SK-N-SH (cell line): ENCODE measurements around the gene VAMP5. TPM values are rescaled to one million over a fixed set of nuclear protein-coding genes. Genes with fewer than 3 reads are reported as not detected.

Source experiments
- CTCF ChIA-PET: fragments of 300-600, 350-600 bp; formaldehyde crosslinking; extraction: SDS; loops from one replicate; lab custom pipeline; 2021; lab: Yijun Ruan, JAX
- POLR2A ChIA-PET: fragments of 350-600 bp; sonication (Branson Sonifier 250); formaldehyde crosslinking; extraction: SDS; loops from one replicate; lab custom pipeline; 2020; ENCODE audit warnings: antibody characterized with exemption, inconsistent platforms; lab: Yijun Ruan, JAX
- DNase-seq: peaks from one replicate; pipeline ENCODE4 v3.0.0; 2012
- H2AFZ ChIP-seq: fragments of 200-600 bp; sonication (generic); 2 replicates; pipeline ENCODE4 v1.8.1; 2016; ENCODE audit warnings: antibody characterized with exemption, mild to moderate bottlenecking, low read depth
- H3F3A ChIP-seq: fragments of 200-600 bp; sonication (generic); replicated peaks from 2 replicates; pipeline ENCODE3; 2016; ENCODE audit warnings: antibody characterized with exemption, mild to moderate bottlenecking; ENCODE audit not compliant: insufficient read depth
- H3K27ac ChIP-seq, 2 experiments: fragments of 200-500 bp in 1 of 2; fragments of 200-600 bp in 1 of 2; sonication (Bioruptor generic) in 1 of 2; sonication (generic), shearing (Covaris generic) in 1 of 2; 2 replicates each; pipeline versions ENCODE4 v1.5.1 to v1.6.1; 2014 to 2016; ENCODE audit warnings: low read depth in 2 of 2, inconsistent platforms in 1 of 2, low read length in 1 of 2, mild to moderate bottlenecking in 1 of 2, mixed read lengths in 1 of 2
- H3K27me3 ChIP-seq: fragments of 200-600 bp; sonication (generic), shearing (Covaris generic); 2 replicates; pipeline ENCODE4 v1.6.1; 2016; ENCODE audit warnings: mixed run types; ENCODE audit not compliant: insufficient read depth
- H3K36me3 ChIP-seq, 2 experiments: fragments of 200-500 bp in 1 of 2; fragments of 200-600 bp in 1 of 2; sonication (Bioruptor generic) in 1 of 2; sonication (generic) in 1 of 2; replicated peaks in 1 of 2; 2 replicates each; pipeline versions ENCODE3 to v1.5.1; 2014 to 2016; ENCODE audit warnings: low read length in 1 of 2, mild to moderate bottlenecking in 1 of 2; ENCODE audit not compliant: insufficient read depth in 2 of 2, control insufficient read depth in 1 of 2
- H3K4me1 ChIP-seq, 2 experiments: fragments of 200-500 bp in 1 of 2; fragments of 200-600 bp in 1 of 2; sonication (Bioruptor generic) in 1 of 2; sonication (generic), shearing (Covaris generic) in 1 of 2; 2 replicates each; pipeline versions ENCODE4 v1.5.1 to v1.6.1; 2014 to 2016; ENCODE audit warnings: low read depth in 1 of 2, low read length in 1 of 2, mixed run types in 1 of 2; ENCODE audit not compliant: insufficient read depth in 2 of 2, control insufficient read depth in 1 of 2
- H3K4me2 ChIP-seq: fragments of 200-600 bp; sonication (generic), shearing (Covaris generic); 2 replicates; pipeline ENCODE4 v1.6.1; 2017; ENCODE audit warnings: mixed run types
- H3K4me3 ChIP-seq, 2 experiments: fragments of 200-500 bp in 1 of 2; fragments of 200-600 bp in 1 of 2; sonication (Bioruptor generic) in 1 of 2; sonication (generic), shearing (Covaris generic) in 1 of 2; 2 replicates each; pipeline versions ENCODE4 v1.5.1 to v1.8.1; 2014 to 2016; ENCODE audit warnings: low read depth in 2 of 2, inconsistent platforms in 1 of 2, low read length in 1 of 2, mild to moderate bottlenecking in 1 of 2, mixed read lengths in 1 of 2, moderate library complexity in 1 of 2
- H3K79me2 ChIP-seq: fragments of 200-600 bp; sonication (generic); 2 replicates; pipeline ENCODE4 v1.8.1; 2017; ENCODE audit warnings: mild to moderate bottlenecking; ENCODE audit not compliant: insufficient read depth
- H3K9ac ChIP-seq: fragments of 200-600 bp; sonication (generic); 2 replicates; pipeline ENCODE4 v1.6.1; 2017; ENCODE audit warnings: mixed run types
- H3K9me2 ChIP-seq: fragments of 200-600 bp; sonication (generic); 2 replicates; pipeline ENCODE4 v1.6.1; 2017; ENCODE audit warnings: mixed run types
- H3K9me3 ChIP-seq: fragments of 200-600 bp; sonication (generic); 2 replicates; pipeline ENCODE4 v1.6.1; 2017; ENCODE audit warnings: mixed run types, mild to moderate bottlenecking, moderate library complexity
- H4K20me1 ChIP-seq: fragments of 200-600 bp; sonication (generic); 2 replicates; pipeline ENCODE4 v1.6.1; 2017; ENCODE audit warnings: mild to moderate bottlenecking, mixed run types; ENCODE audit not compliant: insufficient read depth
- EZH2phosphoT487 ChIP-seq: fragments of 200-600 bp; sonication (generic); IDR thresholded peaks from 2 replicates; pipeline ENCODE4 v1.6.1; 2017; ENCODE audit warnings: low read depth, mixed run types, mild to moderate bottlenecking, antibody characterized with exemption, moderate library complexity, borderline replicate concordance
- FOXJ3 ChIP-seq: sonication (generic); formaldehyde crosslinking; IDR thresholded peaks from 2 replicates; pipeline ENCODE4 v1.5.1; 2020; ENCODE audit warnings: mild to moderate bottlenecking, missing genetic modification reagents
- FOXM1 ChIP-seq: IDR thresholded peaks from 2 replicates; pipeline ENCODE4 v1.4.0; 2012; ENCODE audit warnings: low read depth, mild to moderate bottlenecking
- GABPA ChIP-seq: IDR thresholded peaks from 2 replicates; pipeline ENCODE4 v1.4.0; 2012; ENCODE audit warnings: low read depth, mild to moderate bottlenecking
- GATA2 ChIP-seq: sonication (generic); formaldehyde crosslinking; IDR thresholded peaks from 2 replicates; pipeline ENCODE4 v1.5.0; 2020; ENCODE audit warnings: mild to moderate bottlenecking, missing genetic modification reagents
- JUND ChIP-seq: IDR thresholded peaks from 2 replicates; pipeline ENCODE4 v1.4.0; 2012
- MXI1 ChIP-seq: IDR thresholded peaks from 2 replicates; pipeline ENCODE4 v1.6.1; 2012; ENCODE audit warnings: mild to moderate bottlenecking, low read depth, low read length, improper control_type of control experiment
- NFIC ChIP-seq: IDR thresholded peaks from 2 replicates; pipeline ENCODE4 v1.4.0; 2012; ENCODE audit warnings: borderline replicate concordance
- NRF1 ChIP-seq: IDR thresholded peaks from 2 replicates; pipeline ENCODE4 v1.6.1; 2012; ENCODE audit warnings: low read depth, mild to moderate bottlenecking, low read length
- RAD21 ChIP-seq: IDR thresholded peaks from 2 replicates; pipeline ENCODE4 v1.6.1; 2012; ENCODE audit warnings: mild to moderate bottlenecking, low read length
- RCOR1 ChIP-seq: fragments of 150-350 bp; IDR thresholded peaks from 2 replicates; pipeline ENCODE4 v1.6.1; 2017; ENCODE audit warnings: antibody characterized with exemption, low read length
- RXRA ChIP-seq: IDR thresholded peaks from 2 replicates; pipeline ENCODE4 v1.4.0; 2012; ENCODE audit warnings: low read depth, mild to moderate bottlenecking, borderline replicate concordance
- SMC3 ChIP-seq: IDR thresholded peaks from 2 replicates; pipeline ENCODE4 v1.6.1; 2012; ENCODE audit warnings: low read depth, low read length, improper control_type of control experiment
- TAF1 ChIP-seq: IDR thresholded peaks from 2 replicates; pipeline ENCODE4 v1.6.1; 2012; ENCODE audit warnings: low read depth, mild to moderate bottlenecking, low read length, moderate library complexity, borderline replicate concordance
- TCF12 ChIP-seq: IDR thresholded peaks from 2 replicates; pipeline ENCODE4 v1.4.0; 2012
- YY1 ChIP-seq: IDR thresholded peaks from 2 replicates; pipeline ENCODE4 v1.4.0; 2012; ENCODE audit warnings: low read depth, mild to moderate bottlenecking
- WGBS: methylation state at CpG from one replicate; pipeline ENCODE4 v1.1.6; 2017; ENCODE audit warnings: low lambda C conversion rate; 5-methylcytosine and 5-hydroxymethylcytosine counted together
- polyA plus RNA-seq, 3 experiments: library from polyadenylated mRNA; depleted of rRNA; stranded (reverse); fragments of >200 nt; gene quantifications; 2 replicates each; pipeline ENCODE4 v1.2.3, GENCODE V29; 2012
- TF ChIP-seq, protein P1 (sequence below): IDR thresholded peaks from 2 replicates; pipeline ENCODE4; 2012
- TF ChIP-seq, protein P2 (sequence below): fragments of 150-350 bp; IDR thresholded peaks from 2 replicates; pipeline ENCODE4 v1.6.1; 2016; ENCODE audit warnings: mild to moderate bottlenecking, low read depth, low read length
- TF ChIP-seq, protein P3 (sequence below): IDR thresholded peaks from 2 replicates; pipeline ENCODE4 v1.4.0; 2012; ENCODE audit warnings: low read depth, borderline replicate concordance
- TF ChIP-seq, protein P4 (sequence below): IDR thresholded peaks from 2 replicates; pipeline ENCODE4 v1.4.0; 2012; ENCODE audit warnings: low read depth

Gene VAMP5
- polyA plus RNA-seq, 1 of the 3 experiments (the other 2 are of a cell fraction), result 12.0 TPM

GRCh38 chr2:85538507-85539360, 45.5 kb upstream of the VAMP5 start, which contains the start of gene MAT2A (continued):
- TF ChIP-seq FOXJ3 (CRISPR knock-in tag) (no peak), RCOR1 (no peak), TAF1 (peak; percentile 96), JUND (peak; percentile 29; the same call in 1 of the 2 replicates), TCF12 (0 out of 2 replicates have a peak, but pooled peaks have one; percentile 40), MXI1 (peak; percentile 42), NFIC (peak; percentile 4; the same call in 1 of the 2 replicates), NRF1 (peak; percentile 59), SMC3 (peak; percentile 56)
- TF ChIP-seq, protein P1, sequence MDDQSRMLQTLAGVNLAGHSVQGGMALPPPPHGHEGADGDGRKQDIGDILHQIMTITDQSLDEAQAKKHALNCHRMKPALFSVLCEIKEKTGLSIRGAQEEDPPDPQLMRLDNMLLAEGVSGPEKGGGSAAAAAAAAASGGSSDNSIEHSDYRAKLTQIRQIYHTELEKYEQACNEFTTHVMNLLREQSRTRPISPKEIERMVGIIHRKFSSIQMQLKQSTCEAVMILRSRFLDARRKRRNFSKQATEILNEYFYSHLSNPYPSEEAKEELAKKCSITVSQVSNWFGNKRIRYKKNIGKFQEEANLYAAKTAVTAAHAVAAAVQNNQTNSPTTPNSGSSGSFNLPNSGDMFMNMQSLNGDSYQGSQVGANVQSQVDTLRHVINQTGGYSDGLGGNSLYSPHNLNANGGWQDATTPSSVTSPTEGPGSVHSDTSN, result peak; percentile 36; the same call in 1 of the 2 replicates
- TF ChIP-seq, protein P2, sequence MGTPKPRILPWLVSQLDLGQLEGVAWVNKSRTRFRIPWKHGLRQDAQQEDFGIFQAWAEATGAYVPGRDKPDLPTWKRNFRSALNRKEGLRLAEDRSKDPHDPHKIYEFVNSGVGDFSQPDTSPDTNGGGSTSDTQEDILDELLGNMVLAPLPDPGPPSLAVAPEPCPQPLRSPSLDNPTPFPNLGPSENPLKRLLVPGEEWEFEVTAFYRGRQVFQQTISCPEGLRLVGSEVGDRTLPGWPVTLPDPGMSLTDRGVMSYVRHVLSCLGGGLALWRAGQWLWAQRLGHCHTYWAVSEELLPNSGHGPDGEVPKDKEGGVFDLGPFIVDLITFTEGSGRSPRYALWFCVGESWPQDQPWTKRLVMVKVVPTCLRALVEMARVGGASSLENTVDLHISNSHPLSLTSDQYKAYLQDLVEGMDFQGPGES, result 0 out of 2 replicates have a peak, but pooled peaks have one; percentile 14
- TF ChIP-seq, protein P3, sequence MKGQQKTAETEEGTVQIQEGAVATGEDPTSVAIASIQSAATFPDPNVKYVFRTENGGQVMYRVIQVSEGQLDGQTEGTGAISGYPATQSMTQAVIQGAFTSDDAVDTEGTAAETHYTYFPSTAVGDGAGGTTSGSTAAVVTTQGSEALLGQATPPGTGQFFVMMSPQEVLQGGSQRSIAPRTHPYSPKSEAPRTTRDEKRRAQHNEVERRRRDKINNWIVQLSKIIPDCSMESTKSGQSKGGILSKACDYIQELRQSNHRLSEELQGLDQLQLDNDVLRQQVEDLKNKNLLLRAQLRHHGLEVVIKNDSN, result no peak
- TF ChIP-seq, all 33 proteins: peak for 19

- WGBS, result under 1% methylated on average over 22 of the region's 67 CpGs
- H3K36me3 ChIP-seq, result peaks cover 38 to 43% of the 10 kb centered on the region in 2 experiments
- peak overlapping the region; percentile 94 to 99 for H3K4me3 ChIP-seq
- peaks cover 22% of the 10 kb centered on the region for H3F3A ChIP-seq
- H3K27me3 ChIP-seq, result no peaks in the 10 kb centered on the region
- no peaks in the 10 kb centered on the region for H3K9me2 ChIP-seq
- H3K4me1 ChIP-seq, result peaks cover 29 to 40% of the 10 kb centered on the region in 2 experiments; a peak in 3 of 4 replicates
- peak overlapping the region; percentile 98 to 100 for H3K27ac ChIP-seq
- ChIA-PET POLR2A (interaction anchor here (0.6 to 6.1 kb wide), 27 partner anchors 11 to 231 kb away, joined by 3 to 135 read pairs (median 7); partner anchors contain the start of genes ELMOD3, GGCX, RETSAT and SH2D6), CTCF (interaction anchor here (0.6 to 10.6 kb wide), 16 partner anchors 11 to 419 kb away, joined by 3 to 146 read pairs (median 4); partner anchors contain the start of genes GGCX and SH2D6)
- peak overlapping the region; percentile 99 for H3K9ac ChIP-seq
- peak overlapping the region; percentile 91 for H3K4me2 ChIP-seq
- H2AFZ ChIP-seq, result no peak overlapping the region
- peak; percentile 75 for DNase-seq
- peaks cover 68% of the 10 kb centered on the region for H3K79me2 ChIP-seq
- H4K20me1 ChIP-seq, result peaks cover 49% of the 10 kb centered on the region
- H3K9me3 ChIP-seq, result no peaks in the 10 kb centered on the region
- no peak for TF ChIP-seq NRF1
- no peak for TF ChIP-seq FOXJ3 (CRISPR knock-in tag)
- TF ChIP-seq JUND, result no peak
- TF ChIP-seq RXRA, result no peak
- TF ChIP-seq YY1, result 0 out of 2 replicates have a peak, but pooled peaks have one; percentile 52
- no peak for TF ChIP-seq RAD21
- TF ChIP-seq GATA2 (CRISPR knock-in tag), result no peak
- no peak for TF ChIP-seq GABPA
- TF ChIP-seq FOXM1, result no peak
- TF ChIP-seq EZH2phosphoT487, result no peak
- peak; percentile 99 for TF ChIP-seq MXI1
- TF ChIP-seq, protein P1, result no peak
- TF ChIP-seq NFIC, result 0 out of 2 replicates have a peak, but pooled peaks have one; percentile 2
- TF ChIP-seq, protein P4, sequence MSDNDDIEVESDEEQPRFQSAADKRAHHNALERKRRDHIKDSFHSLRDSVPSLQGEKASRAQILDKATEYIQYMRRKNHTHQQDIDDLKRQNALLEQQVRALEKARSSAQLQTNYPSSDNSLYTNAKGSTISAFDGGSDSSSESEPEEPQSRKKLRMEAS, result peak; percentile 94
- TF ChIP-seq, protein P2, result no peak
Observed at GRCh38 chr2:85539361-85540132, 44.7 kb upstream of the VAMP5 start.
